Activated gamma-delta T cell treated with Interleukin-2 at 50 U/mL for 16 hours (primary cell): ENCODE data around the gene CALHM2.

ENCODE experiments used
- DNase-seq: peaks from one replicate; pipeline ENCODE4 v3.0.0-alpha.2; 2020

The CALHM2 gene

GRCh38 chr10:103415581-103415980 lies 36.6 kb downstream of the CALHM2 start:
- no peak for DNase-seq

- DNase-seq: no peak
Measured at GRCh38 chr10:103413564-103413963, 38.6 kb downstream of the CALHM2 start.

- DNase-seq: no peak
Measured at GRCh38 chr10:103397191-103397825, 54.9 kb downstream of the CALHM2 start.

- DNase-seq: no peak
Measured at GRCh38 chr10:103396789-103397087, 55.4 kb downstream of the CALHM2 start.
